ENCODE measurements around the gene TRPM2. TPM values are rescaled to one million over a fixed set of nuclear protein-coding genes. Genes with fewer than 3 reads are reported as not detected.
A peak's percentile ranks its signal among the peaks of the same experiment; 100 is the strongest.

TRPM2 gene
- total and polyA plus RNA-seq, 2 donors (not counting 3 experiments of a cell fraction or from before 2014, with no cell fraction given) = not detected

GRCh38 chr21:44331650-44332307 is 21.6 kb upstream of the TRPM2 start:
- no peak overlapping the region for H3K9ac ChIP-seq (replicated peaks; ENCODE audit: extremely low read depth, insufficient read depth, low read length)
- H3K4me2 ChIP-seq (ENCODE audit: insufficient read depth, low read length) = no peak overlapping the region
- H3K27ac ChIP-seq (ENCODE audit: insufficient read depth, low read depth, low read length) = no peak overlapping the region
- H3K9me1 ChIP-seq (replicated peaks; ENCODE audit: control insufficient read depth, extremely low read depth, insufficient read depth, low read length) = no peaks in the 10 kb centered on the region
- H3K4me1 ChIP-seq (ENCODE audit: control insufficient read depth, extremely low read depth, insufficient read depth, low read length) = no peaks in the 10 kb centered on the region
- H2AFZ ChIP-seq (ENCODE audit: low read depth, low read length) = no peak overlapping the region
- H3K27me3 ChIP-seq (ENCODE audit: control insufficient read depth in 2 of 2, insufficient read depth in 2 of 2, low read length in 2 of 2) = no peaks in the 10 kb centered on the region
- TSS peak; percentile 22 for BruUV-seq (replicated peaks)
- CTCF ChIA-PET = interaction anchor here (0.9 to 1.5 kb wide), 2 partner anchors 27 to 34 kb away, joined by 3 to 4 read pairs; no protein-coding TSS in a partner anchor
- dilution Hi-C loops (cut with MboI; ENCODE audit: extremely low pct_ligation_motif_present, low sequenced_read_pairs) = no loop called here
- POLR2A ChIA-PET = no interaction called here
- no peaks in the 10 kb centered on the region for H4K20me1 ChIP-seq (replicated peaks; ENCODE audit: control insufficient read depth, extremely low read depth, insufficient read depth, low read length)
- intact Hi-C loops (cut with micrococcal nuclease) = no loop called here
- no peaks in the 10 kb centered on the region for H3K9me3 ChIP-seq (replicated peaks; ENCODE audit: control insufficient read depth, insufficient read depth, low read length)
- no peak for DNase-seq (ENCODE audit: low read depth, low spot score)
- no peak overlapping the region for H3K4me3 ChIP-seq (replicated peaks in 1 of 3; ENCODE audit: insufficient read depth in 1 of 3, low read depth in 1 of 3, low read length in 3 of 3)
- H3K79me2 ChIP-seq (ENCODE audit: control insufficient read depth, insufficient read depth, low read length) = no peaks in the 10 kb centered on the region
- peaks cover 0 to 3% of the 10 kb centered on the region in 2 experiments for H3K36me3 ChIP-seq (ENCODE audit: control insufficient read depth in 2 of 2, extremely low read depth in 1 of 2, insufficient read depth in 2 of 2, low read length in 2 of 2)
- no peak for FAIRE-seq
- TF ChIP-seq FOS (IDR thresholded peaks at IDR 0.05; ENCODE audit: borderline replicate concordance, insufficient read depth, low read length) = no peak
- TF ChIP-seq, protein P1, sequence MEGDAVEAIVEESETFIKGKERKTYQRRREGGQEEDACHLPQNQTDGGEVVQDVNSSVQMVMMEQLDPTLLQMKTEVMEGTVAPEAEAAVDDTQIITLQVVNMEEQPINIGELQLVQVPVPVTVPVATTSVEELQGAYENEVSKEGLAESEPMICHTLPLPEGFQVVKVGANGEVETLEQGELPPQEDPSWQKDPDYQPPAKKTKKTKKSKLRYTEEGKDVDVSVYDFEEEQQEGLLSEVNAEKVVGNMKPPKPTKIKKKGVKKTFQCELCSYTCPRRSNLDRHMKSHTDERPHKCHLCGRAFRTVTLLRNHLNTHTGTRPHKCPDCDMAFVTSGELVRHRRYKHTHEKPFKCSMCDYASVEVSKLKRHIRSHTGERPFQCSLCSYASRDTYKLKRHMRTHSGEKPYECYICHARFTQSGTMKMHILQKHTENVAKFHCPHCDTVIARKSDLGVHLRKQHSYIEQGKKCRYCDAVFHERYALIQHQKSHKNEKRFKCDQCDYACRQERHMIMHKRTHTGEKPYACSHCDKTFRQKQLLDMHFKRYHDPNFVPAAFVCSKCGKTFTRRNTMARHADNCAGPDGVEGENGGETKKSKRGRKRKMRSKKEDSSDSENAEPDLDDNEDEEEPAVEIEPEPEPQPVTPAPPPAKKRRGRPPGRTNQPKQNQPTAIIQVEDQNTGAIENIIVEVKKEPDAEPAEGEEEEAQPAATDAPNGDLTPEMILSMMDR (IDR thresholded peaks at IDR 0.05; ENCODE audit: extremely low read depth in 1 of 2, insufficient read depth in 1 of 2, low read depth in 1 of 2, low read length in 2 of 2) = no peak
- peak; percentile 1 for TF ChIP-seq POLR2AphosphoS5 (IDR thresholded peaks at IDR 0.05; ENCODE audit: insufficient read depth, low read depth, low read length)

DNA sequence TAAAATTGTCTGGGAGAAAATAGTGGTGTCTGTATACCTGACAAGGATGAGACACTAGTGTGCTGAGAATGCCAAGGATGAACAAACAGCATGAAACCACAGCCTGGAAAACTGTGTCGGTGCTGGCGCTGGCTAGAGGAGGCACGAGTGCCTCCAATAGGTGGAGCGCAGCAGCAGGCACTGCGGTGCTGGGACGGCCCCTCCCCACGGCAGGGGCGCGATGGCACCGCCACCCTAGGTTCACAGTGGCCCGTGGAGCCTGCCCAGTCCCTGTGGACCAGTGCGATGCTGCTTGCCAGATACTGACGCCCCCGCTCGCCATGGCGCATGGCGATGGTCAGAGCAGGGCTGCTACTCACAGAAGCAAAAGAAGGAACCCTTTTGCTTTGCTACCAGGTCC is 21.0 kb upstream of the TRPM2 start:
- CTCF ChIA-PET = no interaction called here
- no peak for TF ChIP-seq JUN (IDR thresholded peaks at IDR 0.05; ENCODE audit: borderline replicate concordance, insufficient read depth, insufficient read length, low read depth)
- TF ChIP-seq, protein P1 (IDR thresholded peaks at IDR 0.05; ENCODE audit: extremely low read depth in 1 of 2, insufficient read depth in 1 of 2, low read depth in 1 of 2, low read length in 2 of 2) = no peak
- TF ChIP-seq, protein P2, sequence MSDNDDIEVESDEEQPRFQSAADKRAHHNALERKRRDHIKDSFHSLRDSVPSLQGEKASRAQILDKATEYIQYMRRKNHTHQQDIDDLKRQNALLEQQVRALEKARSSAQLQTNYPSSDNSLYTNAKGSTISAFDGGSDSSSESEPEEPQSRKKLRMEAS (IDR thresholded peaks at IDR 0.05; ENCODE audit: insufficient read depth, insufficient read length) = no peak
- TF ChIP-seq MYC (IDR thresholded peaks at IDR 0.05; ENCODE audit: low read depth, low read length) = no peak
- no peak for TF ChIP-seq FOS (IDR thresholded peaks at IDR 0.05; ENCODE audit: borderline replicate concordance, insufficient read depth, low read length)
- TF ChIP-seq POLR2A (IDR thresholded peaks at IDR 0.05; ENCODE audit: low read depth, low read length) = no peak
- TF ChIP-seq POLR2AphosphoS5 (IDR thresholded peaks at IDR 0.05; ENCODE audit: insufficient read depth, low read depth, low read length) = no peak
- TF ChIP-seq GATA2 (IDR thresholded peaks at IDR 0.05; ENCODE audit: insufficient read depth, insufficient read length, low read depth, low read length) = no peak
- no peak for TF ChIP-seq EZH2 (IDR thresholded peaks at IDR 0.05; ENCODE audit: borderline replicate concordance, low read depth, low read length, severe bottlenecking)
- H3K27me3 ChIP-seq (ENCODE audit: control insufficient read depth in 2 of 2, insufficient read depth in 2 of 2, low read length in 2 of 2) = no peaks in the 10 kb centered on the region
- intact Hi-C loops (cut with micrococcal nuclease) (no loop called here), dilution Hi-C loops (cut with MboI; ENCODE audit: extremely low pct_ligation_motif_present, low sequenced_read_pairs) (no loop called here)
- no peaks in the 10 kb centered on the region for H4K20me1 ChIP-seq (replicated peaks; ENCODE audit: control insufficient read depth, extremely low read depth, insufficient read depth, low read length)
- H3K79me2 ChIP-seq (ENCODE audit: control insufficient read depth, insufficient read depth, low read length) = no peaks in the 10 kb centered on the region
- no peak overlapping the region for H3K4me3 ChIP-seq (replicated peaks in 1 of 3; ENCODE audit: insufficient read depth in 1 of 3, low read depth in 1 of 3, low read length in 3 of 3)
- H3K36me3 ChIP-seq (ENCODE audit: control insufficient read depth in 2 of 2, extremely low read depth in 1 of 2, insufficient read depth in 2 of 2, low read length in 2 of 2) = no peaks in the 10 kb centered on the region
- no peak overlapping the region for H3K27ac ChIP-seq (ENCODE audit: insufficient read depth, low read depth, low read length)
- H3K4me2 ChIP-seq (ENCODE audit: insufficient read depth, low read length) = no peak overlapping the region
- POLR2A ChIA-PET = no interaction called here
- DNase-seq (ENCODE audit: low read depth, low spot score) (no peak), FAIRE-seq (no peak)
- H3K9me3 ChIP-seq (replicated peaks; ENCODE audit: control insufficient read depth, insufficient read depth, low read length) = no peaks in the 10 kb centered on the region
- H2AFZ ChIP-seq (ENCODE audit: low read depth, low read length) = no peak overlapping the region
- no TSS peak for BruUV-seq (replicated peaks)
- no peaks in the 10 kb centered on the region for H3K4me1 ChIP-seq (ENCODE audit: control insufficient read depth, extremely low read depth, insufficient read depth, low read length)
- H3K9me1 ChIP-seq (replicated peaks; ENCODE audit: control insufficient read depth, extremely low read depth, insufficient read depth, low read length) = no peaks in the 10 kb centered on the region
- H3K9ac ChIP-seq (replicated peaks; ENCODE audit: extremely low read depth, insufficient read depth, low read length) = no peak overlapping the region

All from endothelial cell of umbilical vein (primary cell).